ENCODE results near the gene F3. TPM values are rescaled to one million over a fixed set of nuclear protein-coding genes. Genes with fewer than 3 reads are reported as not detected.

Gene F3
- polyA plus RNA-seq, 3 donors = 0.29 to 3.7 (median 0.77) TPM

DNA sequence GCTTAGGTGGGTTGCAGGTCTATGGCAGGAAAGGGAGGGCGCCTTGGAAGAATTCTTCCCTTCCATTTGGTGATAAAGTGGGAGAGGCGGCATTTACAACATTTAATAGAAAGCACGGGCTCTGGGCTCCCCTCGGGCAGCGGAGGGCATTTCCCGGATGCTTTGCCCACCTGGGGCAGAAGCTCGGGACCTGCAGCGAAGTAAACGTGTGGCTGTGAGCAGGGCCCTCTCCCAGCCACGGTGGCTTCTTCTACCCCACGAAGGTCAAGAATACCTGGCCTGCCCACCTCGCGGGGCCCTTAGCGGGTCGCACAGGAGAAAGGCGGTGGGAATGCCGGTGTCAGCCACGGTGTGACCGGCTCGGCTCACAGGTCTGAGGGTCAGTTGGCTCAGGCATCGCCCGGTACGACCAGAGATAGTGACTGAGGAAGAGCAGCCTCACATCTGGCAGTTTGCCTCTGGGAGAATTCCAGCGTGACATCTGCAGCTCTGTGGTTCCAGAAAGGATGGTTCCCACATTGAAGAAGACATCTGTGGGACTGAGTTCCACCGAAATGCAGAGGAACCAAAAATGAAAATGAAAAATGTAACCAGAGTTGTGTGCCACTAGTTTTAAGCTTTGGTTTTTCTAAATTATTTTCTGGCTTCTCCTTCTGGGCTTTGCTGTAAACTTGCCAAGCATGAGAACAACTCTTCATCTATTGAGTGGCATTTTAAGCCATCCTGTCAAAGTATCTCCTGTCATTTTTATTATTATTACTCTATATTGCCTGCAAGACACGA, 720 bp upstream of the F3 start:
- Histone ChIP-seq H3K4me3 (replicated peaks in 1 of 3; ENCODE audit: low read depth in 2 of 3, low read length in 3 of 3) (peak overlapping the region; percentile 72 to 89 (median 83)), H3K9ac (ENCODE audit: insufficient read depth, low read length, poor library complexity, severe bottlenecking) (peak overlapping the region; percentile 83), H3K4me1 (ENCODE audit: control insufficient read depth in 1 of 2, insufficient read depth in 2 of 2, low read length in 2 of 2) (peaks cover 23 to 37% of the 10 kb centered on the region in 2 donors), H3K27me3 (ENCODE audit: control insufficient read depth in 2 of 2, insufficient read depth in 2 of 2, low read length in 2 of 2) (peaks cover 3 to 7% of the 10 kb centered on the region in 2 donors), H2AFZ (ENCODE audit: insufficient read depth, low read depth, low read length, poor library complexity, severe bottlenecking) (peak overlapping the region; percentile 92), H3K27ac (ENCODE audit: low read depth in 1 of 2, low read length in 2 of 2) (peak overlapping the region in 1 of 2 donors; percentile 81), H3K79me2 (ENCODE audit: insufficient read depth, low read length) (peaks cover 11% of the 10 kb centered on the region), H3K4me2 (replicated peaks; ENCODE audit: extremely low read depth, low read length, poor library complexity, severe bottlenecking) (peak overlapping the region; percentile 91), H3K36me3 (replicated peaks in 1 of 2; ENCODE audit: control insufficient read depth in 1 of 2, insufficient read depth in 2 of 2, low read length in 2 of 2) (no peaks in the 10 kb centered on the region), H3K9me3 (replicated peaks in 1 of 2; ENCODE audit: control insufficient read depth in 1 of 2, insufficient read depth in 1 of 2, low read length in 2 of 2) (no peaks in the 10 kb centered on the region), H4K20me1 (ENCODE audit: insufficient read depth, low read length) (no peaks in the 10 kb centered on the region)
- peaks cover 0 to 11% (median 5%) of the 10 kb centered on the region in 3 donors for H3K27me3 Mint-ChIP-seq (ENCODE audit: low read depth in 3 of 3)
- peak overlapping the region; percentile 90 to 95 for H3K4me3 Mint-ChIP-seq
- whole genome bisulfite sequencing (ENCODE audit: insufficient coverage) = 0% methylated on average over 23 of the region's 26 CpGs
- H3K9me3 Mint-ChIP-seq = peaks cover 0 to 7% (median 0%) of the 10 kb centered on the region in 7 donors
- intact Hi-C loops (cut with micrococcal nuclease) = loop anchor here (5.0 to 10.0 kb wide), 3 partner anchors 53 to 250 kb away; no protein-coding TSS in a partner anchor
- H3K4me1 Mint-ChIP-seq = peaks cover 41% of the 10 kb centered on the region
- H3K27ac Mint-ChIP-seq = peak overlapping the region; percentile 80 to 95 (median 92)
- TF ChIP-seq, protein P1, sequence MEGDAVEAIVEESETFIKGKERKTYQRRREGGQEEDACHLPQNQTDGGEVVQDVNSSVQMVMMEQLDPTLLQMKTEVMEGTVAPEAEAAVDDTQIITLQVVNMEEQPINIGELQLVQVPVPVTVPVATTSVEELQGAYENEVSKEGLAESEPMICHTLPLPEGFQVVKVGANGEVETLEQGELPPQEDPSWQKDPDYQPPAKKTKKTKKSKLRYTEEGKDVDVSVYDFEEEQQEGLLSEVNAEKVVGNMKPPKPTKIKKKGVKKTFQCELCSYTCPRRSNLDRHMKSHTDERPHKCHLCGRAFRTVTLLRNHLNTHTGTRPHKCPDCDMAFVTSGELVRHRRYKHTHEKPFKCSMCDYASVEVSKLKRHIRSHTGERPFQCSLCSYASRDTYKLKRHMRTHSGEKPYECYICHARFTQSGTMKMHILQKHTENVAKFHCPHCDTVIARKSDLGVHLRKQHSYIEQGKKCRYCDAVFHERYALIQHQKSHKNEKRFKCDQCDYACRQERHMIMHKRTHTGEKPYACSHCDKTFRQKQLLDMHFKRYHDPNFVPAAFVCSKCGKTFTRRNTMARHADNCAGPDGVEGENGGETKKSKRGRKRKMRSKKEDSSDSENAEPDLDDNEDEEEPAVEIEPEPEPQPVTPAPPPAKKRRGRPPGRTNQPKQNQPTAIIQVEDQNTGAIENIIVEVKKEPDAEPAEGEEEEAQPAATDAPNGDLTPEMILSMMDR (IDR thresholded peaks at IDR 0.05) = no peak
- peak in 2 of 3 donors; percentile 10 to 47 for DNase-seq
- H3K36me3 Mint-ChIP-seq = peaks cover 6 to 16% of the 10 kb centered on the region in 2 donors

DNA sequence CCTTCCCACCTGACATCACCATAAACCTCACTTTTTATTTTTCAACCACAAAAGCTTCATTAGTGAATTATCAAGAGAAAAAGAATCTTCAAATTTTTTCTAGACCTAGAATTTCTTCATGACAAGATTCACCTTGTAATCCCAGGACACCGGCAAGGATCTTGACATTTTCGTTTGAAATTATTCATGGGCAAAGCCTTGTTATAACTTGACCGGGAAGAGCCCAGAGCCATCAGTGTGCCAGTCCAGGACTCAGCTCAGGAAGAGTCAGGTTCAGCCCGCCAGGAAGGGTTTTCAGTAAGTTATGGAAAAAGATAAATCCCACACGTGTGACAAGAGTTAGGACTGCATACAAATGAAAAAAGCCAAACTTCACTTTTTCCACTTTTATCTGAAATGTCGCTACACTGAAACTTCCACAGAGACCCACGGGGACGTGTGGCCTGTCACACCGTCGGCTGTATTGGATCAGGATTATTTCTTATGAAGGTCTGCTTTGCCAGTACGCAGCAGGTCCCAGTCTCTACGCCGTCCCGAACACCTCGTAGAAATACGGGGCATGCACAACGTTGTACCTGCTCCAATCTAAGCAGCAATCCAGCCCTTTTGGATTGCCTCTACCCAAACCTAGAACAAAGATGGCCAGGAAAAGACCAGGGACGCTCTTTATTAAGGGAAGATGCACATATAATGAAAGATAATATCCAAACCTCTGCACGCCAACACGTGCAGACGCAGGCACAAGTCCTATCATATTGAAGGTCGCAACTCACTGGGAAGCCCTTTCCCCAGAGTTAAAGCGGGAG, 916 bp downstream of the F3 start:
- TF ChIP-seq, protein P1 (IDR thresholded peaks at IDR 0.05) = no peak
- H3K79me2 ChIP-seq (ENCODE audit: insufficient read depth, low read length) = peaks cover 11% of the 10 kb centered on the region
- H3K9me3 Mint-ChIP-seq = peaks cover 0 to 7% (median 0%) of the 10 kb centered on the region in 7 donors
- H3K27ac ChIP-seq (ENCODE audit: low read depth in 1 of 2, low read length in 2 of 2) = peak overlapping the region in 1 of 2 donors; percentile 67
- peaks cover 41% of the 10 kb centered on the region for H3K4me1 Mint-ChIP-seq
- peak overlapping the region in 4 of 7 donors; percentile 60 to 80 (median 65) for H3K27ac Mint-ChIP-seq
- H3K27me3 ChIP-seq (ENCODE audit: control insufficient read depth in 2 of 2, insufficient read depth in 2 of 2, low read length in 2 of 2) = peaks cover 3 to 7% of the 10 kb centered on the region in 2 donors
- H3K9me3 ChIP-seq (replicated peaks in 1 of 2; ENCODE audit: control insufficient read depth in 1 of 2, insufficient read depth in 1 of 2, low read length in 2 of 2) = no peaks in the 10 kb centered on the region
- DNase-seq = no peak
- peak overlapping the region; percentile 72 to 89 (median 83) for H3K4me3 ChIP-seq (replicated peaks in 1 of 3; ENCODE audit: low read depth in 2 of 3, low read length in 3 of 3)
- intact Hi-C loops (cut with micrococcal nuclease) = loop anchor here (5.0 to 10.0 kb wide), 3 partner anchors 54 to 252 kb away; no protein-coding TSS in a partner anchor
- peak overlapping the region; percentile 91 for H3K4me2 ChIP-seq (replicated peaks; ENCODE audit: extremely low read depth, low read length, poor library complexity, severe bottlenecking)
- H3K36me3 ChIP-seq (replicated peaks in 1 of 2; ENCODE audit: control insufficient read depth in 1 of 2, insufficient read depth in 2 of 2, low read length in 2 of 2) = peaks cover 0 to 7% of the 10 kb centered on the region in 2 donors
- H3K9ac ChIP-seq (ENCODE audit: insufficient read depth, low read length, poor library complexity, severe bottlenecking) = peak overlapping the region; percentile 83
- H3K4me3 Mint-ChIP-seq = peak overlapping the region; percentile 87 to 90
- peaks cover 0 to 13% (median 5%) of the 10 kb centered on the region in 3 donors for H3K27me3 Mint-ChIP-seq (ENCODE audit: low read depth in 3 of 3)
- WGBS (ENCODE audit: insufficient coverage) = 56% methylated on average over 9 of the region's 23 CpGs
- H3K4me1 ChIP-seq (ENCODE audit: control insufficient read depth in 1 of 2, insufficient read depth in 2 of 2, low read length in 2 of 2) = peaks cover 23 to 37% of the 10 kb centered on the region in 2 donors
- H3K36me3 Mint-ChIP-seq = peaks cover 17 to 21% of the 10 kb centered on the region in 2 donors
- no peaks in the 10 kb centered on the region for H4K20me1 ChIP-seq (ENCODE audit: insufficient read depth, low read length)
- peak overlapping the region; percentile 89 for H2AFZ ChIP-seq (ENCODE audit: insufficient read depth, low read depth, low read length, poor library complexity, severe bottlenecking)
